ENCODE data around the gene KL. TPM values are rescaled to one million over a fixed set of nuclear protein-coding genes. Genes with fewer than 3 reads are reported as not detected.

Gene KL
- total RNA-seq, 4 donors from 2014 or later, result 0.60 to 3.4 (median 1.2) TPM

DNA sequence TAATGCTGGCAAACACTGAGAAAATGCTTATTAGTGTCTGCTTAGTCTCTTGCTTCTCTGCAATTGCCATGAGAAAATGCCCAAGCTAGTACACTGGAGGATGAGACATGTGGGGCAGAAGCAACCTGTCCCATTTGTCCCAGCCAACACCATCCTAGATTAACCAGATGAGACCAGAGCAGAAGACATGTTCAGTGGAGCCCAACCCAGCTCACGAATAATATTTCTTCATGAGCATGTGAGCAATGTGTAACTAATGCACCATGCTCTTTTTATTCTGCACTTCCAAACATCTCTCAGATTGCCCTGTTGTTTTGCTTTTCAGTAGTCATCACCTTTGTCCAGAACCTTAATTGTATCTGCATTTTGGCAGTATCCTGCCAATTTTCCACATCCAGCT lies 21.4 kb downstream of the KL start:
- Histone ChIP-seq H3K27ac (no peak overlapping the region), H3K9me3 (no peaks in the 10 kb centered on the region), H3K36me3 (no peaks in the 10 kb centered on the region), H3K4me1 (no peaks in the 10 kb centered on the region), H3K4me3 (no peak overlapping the region), H3K27me3 (no peaks in the 10 kb centered on the region)
- no peak for DNase-seq
- TF ChIP-seq, protein P1, sequence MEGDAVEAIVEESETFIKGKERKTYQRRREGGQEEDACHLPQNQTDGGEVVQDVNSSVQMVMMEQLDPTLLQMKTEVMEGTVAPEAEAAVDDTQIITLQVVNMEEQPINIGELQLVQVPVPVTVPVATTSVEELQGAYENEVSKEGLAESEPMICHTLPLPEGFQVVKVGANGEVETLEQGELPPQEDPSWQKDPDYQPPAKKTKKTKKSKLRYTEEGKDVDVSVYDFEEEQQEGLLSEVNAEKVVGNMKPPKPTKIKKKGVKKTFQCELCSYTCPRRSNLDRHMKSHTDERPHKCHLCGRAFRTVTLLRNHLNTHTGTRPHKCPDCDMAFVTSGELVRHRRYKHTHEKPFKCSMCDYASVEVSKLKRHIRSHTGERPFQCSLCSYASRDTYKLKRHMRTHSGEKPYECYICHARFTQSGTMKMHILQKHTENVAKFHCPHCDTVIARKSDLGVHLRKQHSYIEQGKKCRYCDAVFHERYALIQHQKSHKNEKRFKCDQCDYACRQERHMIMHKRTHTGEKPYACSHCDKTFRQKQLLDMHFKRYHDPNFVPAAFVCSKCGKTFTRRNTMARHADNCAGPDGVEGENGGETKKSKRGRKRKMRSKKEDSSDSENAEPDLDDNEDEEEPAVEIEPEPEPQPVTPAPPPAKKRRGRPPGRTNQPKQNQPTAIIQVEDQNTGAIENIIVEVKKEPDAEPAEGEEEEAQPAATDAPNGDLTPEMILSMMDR (IDR thresholded peaks at IDR 0.05), result no peak
- TF ChIP-seq POLR2A (IDR thresholded peaks at IDR 0.05) (no peak), EP300 (IDR thresholded peaks at IDR 0.05; ENCODE audit: low read depth) (no peak), POLR2AphosphoS5 (IDR thresholded peaks at IDR 0.05) (no peak)
- 43 to 100% methylated on average over 1 of the region's 1 CpG for WGBS, 2 donors (ENCODE audit: low coverage in 1 of 2)
- in situ Hi-C loops (cut with MboI; ENCODE audit: low pct_ligation_motif_present in 1 of 4, low pct_unique_long_range_greater_than_20kb in 1 of 4, low sequenced_read_pairs in 3 of 4) (no loop called here), intact Hi-C loops (cut with DNase I; ENCODE audit: low total_unique reads) (no loop called here)

DNA sequence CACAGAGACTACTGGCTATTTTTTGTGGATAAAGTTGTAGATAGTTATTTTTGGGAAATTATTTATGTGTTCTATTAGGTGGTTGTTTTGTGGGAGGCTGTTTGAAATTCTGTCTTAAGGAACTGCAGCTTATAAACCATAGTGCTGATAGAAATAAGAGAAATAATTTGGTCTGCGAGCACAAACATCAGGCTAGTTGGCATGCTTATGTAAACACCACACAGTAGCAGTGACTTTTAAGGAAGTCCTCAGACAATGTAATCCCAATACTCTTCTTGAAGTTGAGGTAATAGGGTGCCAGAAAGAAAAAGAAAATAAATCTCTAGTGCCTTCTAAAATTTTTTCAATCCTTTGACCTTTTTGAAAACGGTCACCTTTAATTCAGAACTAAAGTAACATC lies 23.9 kb downstream of the KL start:
- TF ChIP-seq POLR2AphosphoS5 (IDR thresholded peaks at IDR 0.05) (no peak), EP300 (IDR thresholded peaks at IDR 0.05; ENCODE audit: low read depth) (no peak), POLR2A (IDR thresholded peaks at IDR 0.05) (no peak)
- TF ChIP-seq, protein P1 (IDR thresholded peaks at IDR 0.05), result no peak
- in situ Hi-C loops (cut with MboI; ENCODE audit: low pct_ligation_motif_present in 1 of 4, low pct_unique_long_range_greater_than_20kb in 1 of 4, low sequenced_read_pairs in 3 of 4), result no loop called here
- Histone ChIP-seq H3K4me3 (no peak overlapping the region), H3K27me3 (no peaks in the 10 kb centered on the region), H3K27ac (peak overlapping the region; percentile 5 to 68 (median 13)), H3K36me3 (no peaks in the 10 kb centered on the region), H3K9me3 (no peaks in the 10 kb centered on the region), H3K4me1 (no peaks in the 10 kb centered on the region)
- intact Hi-C loops (cut with DNase I; ENCODE audit: low total_unique reads), result no loop called here
- no peak for DNase-seq
- WGBS, 2 donors (ENCODE audit: low coverage in 1 of 2), result 38 to 44% methylated on average over 2 of the region's 2 CpGs

DNA sequence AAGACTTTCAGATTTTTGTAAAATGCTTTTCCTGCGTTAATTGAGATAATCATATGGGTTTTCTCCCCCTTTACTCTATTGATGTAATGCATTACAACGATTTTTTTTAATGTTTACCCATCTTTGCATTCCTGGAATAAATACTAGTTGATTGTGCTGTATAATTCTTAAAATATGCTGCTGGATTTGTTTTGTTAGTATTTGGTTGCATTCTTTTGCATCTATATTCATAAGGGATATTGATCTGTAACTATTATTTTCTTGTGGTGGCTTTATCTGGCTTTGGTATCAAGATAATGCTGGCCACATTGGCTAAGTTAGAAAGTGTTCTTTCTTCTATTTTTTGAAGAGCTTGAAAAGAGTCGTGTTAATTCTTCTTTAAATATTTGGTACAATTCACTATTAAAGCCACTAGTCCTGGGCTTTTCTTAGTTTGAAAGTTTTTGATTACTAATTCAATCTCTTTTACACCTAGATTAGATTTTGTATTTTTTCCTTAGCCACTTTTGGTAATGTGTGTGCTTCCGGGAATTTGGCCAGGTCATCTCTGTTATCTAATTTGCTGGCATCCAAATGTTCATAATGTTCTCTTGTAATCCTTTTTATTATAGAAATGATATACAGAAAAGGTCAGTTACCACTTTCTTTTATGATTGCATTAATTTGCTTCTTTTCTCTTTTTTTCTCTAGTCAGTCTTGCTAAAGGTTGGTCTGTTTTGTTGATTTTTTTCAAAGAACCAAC lies 29.8 kb downstream of the KL start:
- H3K4me1 ChIP-seq, result no peaks in the 10 kb centered on the region
- no peaks in the 10 kb centered on the region for H3K27me3 ChIP-seq
- 76 to 82% methylated on average over 4 of the region's 4 CpGs for WGBS, 2 donors (ENCODE audit: low coverage in 1 of 2)
- DNase-seq, result no peak
- no peak overlapping the region for H3K27ac ChIP-seq
- in situ Hi-C loops (cut with MboI; ENCODE audit: low pct_ligation_motif_present in 1 of 4, low pct_unique_long_range_greater_than_20kb in 1 of 4, low sequenced_read_pairs in 3 of 4) (no loop called here), intact Hi-C loops (cut with DNase I; ENCODE audit: low total_unique reads) (no loop called here)
- TF ChIP-seq, protein P1 (IDR thresholded peaks at IDR 0.05), result no peak
- TF ChIP-seq POLR2A (IDR thresholded peaks at IDR 0.05) (no peak), POLR2AphosphoS5 (IDR thresholded peaks at IDR 0.05) (no peak), EP300 (IDR thresholded peaks at IDR 0.05; ENCODE audit: low read depth) (no peak)
- no peaks in the 10 kb centered on the region for H3K9me3 ChIP-seq
- H3K4me3 ChIP-seq, result no peak overlapping the region
- H3K36me3 ChIP-seq, result no peaks in the 10 kb centered on the region

DNA sequence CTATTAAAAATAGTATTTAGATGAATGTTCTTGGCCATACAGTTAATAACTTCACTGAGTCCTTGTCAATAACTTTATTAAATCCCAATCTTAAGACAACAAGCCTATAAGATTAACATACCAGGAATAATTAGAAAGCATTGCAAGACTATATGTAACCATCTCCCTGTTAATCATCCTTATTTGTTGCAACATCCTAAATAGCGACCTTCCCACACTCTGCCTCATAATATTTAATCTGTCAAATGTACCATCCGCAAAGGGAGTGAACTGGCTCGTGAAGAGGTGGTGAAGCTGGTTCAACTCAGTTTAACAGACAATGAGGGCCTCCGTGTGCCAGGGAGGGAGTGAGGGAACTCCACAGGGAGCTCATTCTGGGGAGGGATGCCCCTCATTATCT lies 33.9 kb downstream of the KL start:
- Histone ChIP-seq H3K4me1 (peaks cover 0 to 8% (median 2%) of the 10 kb centered on the region in 4 donors), H3K9me3 (no peaks in the 10 kb centered on the region), H3K36me3 (no peaks in the 10 kb centered on the region), H3K4me3 (no peak overlapping the region), H3K27ac (no peak overlapping the region), H3K27me3 (no peaks in the 10 kb centered on the region)
- intact Hi-C loops (cut with DNase I; ENCODE audit: low total_unique reads) (no loop called here), in situ Hi-C loops (cut with MboI; ENCODE audit: low pct_ligation_motif_present in 1 of 4, low pct_unique_long_range_greater_than_20kb in 1 of 4, low sequenced_read_pairs in 3 of 4) (no loop called here)
- TF ChIP-seq, protein P1 (IDR thresholded peaks at IDR 0.05), result no peak
- no peak for TF ChIP-seq POLR2AphosphoS5 (IDR thresholded peaks at IDR 0.05)
- no peak for TF ChIP-seq POLR2A (IDR thresholded peaks at IDR 0.05)
- no peak for TF ChIP-seq EP300 (IDR thresholded peaks at IDR 0.05; ENCODE audit: low read depth)
- WGBS, 2 donors (ENCODE audit: low coverage in 1 of 2), result 6 to 32% methylated on average over 3 to 4 of the region's 4 CpGs
- no peak for DNase-seq

Data from transverse colon (tissue), 4 donors.